ENCODE data around the gene CBX1. TPM values are rescaled to one million over a fixed set of nuclear protein-coding genes. Genes with fewer than 3 reads are reported as not detected.

The CBX1 gene
- polyA plus RNA-seq, 1 experiment, result 20.7 TPM

- POLR2A ChIA-PET, result interaction anchor here (0.5 kb wide), 1 partner anchor 118 kb away, joined by 3 read pairs; no protein-coding TSS in a partner anchor
- Histone ChIP-seq H3K4me3 (ENCODE audit: low read depth, low read length) (no peak overlapping the region), H3K36me3 (ENCODE audit: control insufficient read depth, insufficient read depth, low read length) (no peaks in the 10 kb centered on the region), H3K27me3 (ENCODE audit: control insufficient read depth, insufficient read depth, low read length) (peaks cover 47% of the 10 kb centered on the region)
- TF ChIP-seq CTCF (IDR thresholded peaks at IDR 0.05; ENCODE audit: insufficient read depth, low read depth, low read length), result no peak
- no peak for DNase-seq (ENCODE audit: low read depth)
- CTCF ChIA-PET, result interaction anchor here (0.7 to 2.5 kb wide), 4 partner anchors 122 to 641 kb away, joined by 3 to 8 read pairs (median 4); no protein-coding TSS in a partner anchor
Observed at GRCh38 chr17:48148029-48148770, 46.9 kb upstream of the CBX1 start.

- DNase-seq (ENCODE audit: low read depth), result no peak
- H3K36me3 ChIP-seq (ENCODE audit: control insufficient read depth, insufficient read depth, low read length), result no peaks in the 10 kb centered on the region
- H3K4me3 ChIP-seq (ENCODE audit: low read depth, low read length), result no peak overlapping the region
- ChIA-PET CTCF (no interaction called here), POLR2A (no interaction called here)
- TF ChIP-seq CTCF (IDR thresholded peaks at IDR 0.05; ENCODE audit: insufficient read depth, low read depth, low read length), result no peak
- H3K27me3 ChIP-seq (ENCODE audit: control insufficient read depth, insufficient read depth, low read length), result peaks cover 45% of the 10 kb centered on the region
Observed at GRCh38 chr17:48144976-48145798, 43.9 kb upstream of the CBX1 start.

- Histone ChIP-seq H3K36me3 (ENCODE audit: control insufficient read depth, insufficient read depth, low read length) (no peaks in the 10 kb centered on the region), H3K4me3 (ENCODE audit: low read depth, low read length) (no peak overlapping the region), H3K27me3 (ENCODE audit: control insufficient read depth, insufficient read depth, low read length) (peaks cover 42% of the 10 kb centered on the region)
- TF ChIP-seq CTCF (IDR thresholded peaks at IDR 0.05; ENCODE audit: insufficient read depth, low read depth, low read length), result no peak
- ChIA-PET CTCF (no interaction called here), POLR2A (no interaction called here)
- no peak for DNase-seq (ENCODE audit: low read depth)
Observed at GRCh38 chr17:48144231-48144630, 43.0 kb upstream of the CBX1 start.

- TF ChIP-seq CTCF (IDR thresholded peaks at IDR 0.05; ENCODE audit: insufficient read depth, low read depth, low read length), result no peak
- H3K36me3 ChIP-seq (ENCODE audit: control insufficient read depth, insufficient read depth, low read length), result no peaks in the 10 kb centered on the region
- no peak for DNase-seq (ENCODE audit: low read depth)
- no peak overlapping the region for H3K4me3 ChIP-seq (ENCODE audit: low read depth, low read length)
- ChIA-PET POLR2A (no interaction called here), CTCF (interaction anchor here (0.7 kb wide), 1 partner anchor 513 kb away, joined by 3 read pairs; no protein-coding TSS in a partner anchor)
- H3K27me3 ChIP-seq (ENCODE audit: control insufficient read depth, insufficient read depth, low read length), result peaks cover 36% of the 10 kb centered on the region
Observed at GRCh38 chr17:48143629-48144028, 42.4 kb upstream of the CBX1 start.

GRCh38 chr17:48139944-48140343 lies 38.7 kb upstream of the CBX1 start:
- H3K4me3 ChIP-seq (ENCODE audit: low read depth, low read length), result no peak overlapping the region
- CTCF ChIA-PET, result interaction anchor here (1.1 to 1.3 kb wide), 2 partner anchors 10 to 115 kb away, joined by 3 to 4 read pairs; no protein-coding TSS in a partner anchor
- H3K27me3 ChIP-seq (ENCODE audit: control insufficient read depth, insufficient read depth, low read length), result peaks cover 21% of the 10 kb centered on the region
- no peak for TF ChIP-seq CTCF (IDR thresholded peaks at IDR 0.05; ENCODE audit: insufficient read depth, low read depth, low read length)
- POLR2A ChIA-PET, result no interaction called here
- no peaks in the 10 kb centered on the region for H3K36me3 ChIP-seq (ENCODE audit: control insufficient read depth, insufficient read depth, low read length)
- no peak for DNase-seq (ENCODE audit: low read depth)
